Forelimb muscle (tissue), 1 donor: ENCODE results near the gene TMTC1. TPM values are rescaled to one million over a fixed set of nuclear protein-coding genes. Genes with fewer than 3 reads are reported as not detected.
"Not testable (repeated sequence)": the region's sequence is repeated elsewhere in the genome, so short reads cannot be mapped to it uniquely, and the experiment has no call there.

Source experiments
- DNase-seq: peaks from one replicate; pipeline ENCODE4 v3.0.0-alpha.2; 2013; ENCODE audit warnings: low read depth
- polyA plus RNA-seq: library from polyadenylated mRNA; unstranded; fragments of 120-200 nt; gene quantifications from one replicate; pipeline ENCODE4 v1.2.1, GENCODE V29; 2013; ENCODE audit not compliant: insufficient read length

TMTC1 gene
- polyA plus RNA-seq, 1 donor = 43.9 TPM

- no peak for DNase-seq
These were observed 210.8 kb downstream of the TMTC1 start for GRCh38 chr12:29572938-29573337.

DNA sequence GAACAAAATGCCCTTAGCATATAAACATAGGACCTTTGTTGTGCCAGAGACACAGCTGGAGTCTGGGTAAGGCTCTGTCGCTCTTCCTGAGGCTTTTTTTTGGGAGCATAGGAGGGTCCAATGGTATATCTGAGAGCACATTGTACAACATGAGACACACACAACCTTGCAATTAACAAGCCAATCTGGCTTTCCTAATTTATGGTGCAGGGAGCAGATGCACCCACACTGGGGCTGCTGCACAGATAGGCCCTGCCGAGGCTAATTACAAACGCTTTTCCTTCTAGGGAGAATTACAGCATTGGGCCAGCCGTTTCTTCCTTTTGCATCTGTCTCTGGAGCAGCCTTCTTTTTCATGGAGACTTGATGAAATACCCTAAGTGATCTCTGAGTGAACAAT lies 211.3 kb downstream of the TMTC1 start:
- DNase-seq = no peak

DNA sequence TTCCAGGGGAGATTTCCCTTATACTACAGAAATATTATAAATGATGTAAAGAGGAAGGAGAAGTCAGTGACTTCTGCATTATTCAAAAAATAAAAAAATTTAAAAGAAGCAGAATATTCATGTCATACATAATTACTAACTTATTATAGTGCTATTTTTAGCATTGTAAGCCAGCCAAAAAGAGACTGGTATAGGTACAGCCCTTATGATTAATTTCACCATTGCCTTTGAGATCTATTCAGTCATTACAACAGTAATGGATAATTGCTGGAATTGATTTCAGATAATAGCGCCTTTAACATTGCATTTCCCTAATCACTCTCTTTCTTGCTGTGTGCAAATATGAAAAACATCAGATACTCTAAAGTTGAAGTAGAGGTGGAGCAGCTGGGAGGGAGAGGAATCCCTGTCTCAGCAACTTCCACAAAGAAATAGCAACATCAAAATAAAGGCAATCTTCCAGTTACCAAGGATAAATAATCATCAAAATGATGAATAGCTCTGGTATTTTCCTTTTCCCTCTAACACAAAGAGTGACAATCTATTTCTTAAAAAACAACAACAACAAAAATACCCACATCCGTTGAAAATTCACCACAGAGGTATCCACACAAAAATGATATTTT lies 214.5 kb downstream of the TMTC1 start:
- no peak for DNase-seq

DNA sequence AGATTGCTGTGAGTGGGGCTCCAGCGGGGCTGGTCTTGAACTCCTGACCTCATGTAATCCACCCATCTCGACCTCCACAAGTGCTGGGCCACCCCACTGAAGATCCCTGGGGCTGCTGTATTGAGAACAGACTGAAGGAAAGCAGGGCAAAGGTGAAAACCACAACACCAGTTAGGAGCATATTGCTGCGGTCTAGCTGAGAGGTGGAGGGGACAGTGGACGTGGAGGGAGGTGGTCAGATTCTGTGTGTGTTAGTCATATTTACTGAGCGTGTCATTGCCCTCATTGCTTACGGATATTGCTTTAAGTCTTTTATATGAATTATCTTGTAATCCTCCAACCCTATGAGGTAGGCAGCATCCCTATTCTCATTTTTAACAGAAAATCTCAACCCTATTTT lies 217.3 kb downstream of the TMTC1 start:
- no peak for DNase-seq

DNA sequence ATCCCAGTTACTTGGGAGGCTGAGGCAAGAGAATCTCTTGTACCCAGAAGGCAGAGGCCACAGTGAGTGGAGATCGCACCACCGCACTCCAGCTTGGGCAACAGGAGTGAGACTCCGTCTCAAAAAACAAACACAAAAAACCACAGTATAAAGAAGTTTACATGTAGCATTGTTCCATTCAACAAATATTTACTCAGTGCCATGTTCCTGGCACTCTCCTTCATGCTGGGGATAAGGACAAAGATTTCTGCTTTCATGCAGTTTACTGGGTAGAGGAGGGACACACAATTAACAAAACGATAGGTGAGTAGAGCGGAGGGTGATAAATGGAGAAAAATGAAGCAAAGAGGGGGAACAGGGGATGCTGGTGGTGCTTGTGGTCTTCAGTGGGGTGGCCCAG lies 218.0 kb downstream of the TMTC1 start:
- DNase-seq = no peak

DNA sequence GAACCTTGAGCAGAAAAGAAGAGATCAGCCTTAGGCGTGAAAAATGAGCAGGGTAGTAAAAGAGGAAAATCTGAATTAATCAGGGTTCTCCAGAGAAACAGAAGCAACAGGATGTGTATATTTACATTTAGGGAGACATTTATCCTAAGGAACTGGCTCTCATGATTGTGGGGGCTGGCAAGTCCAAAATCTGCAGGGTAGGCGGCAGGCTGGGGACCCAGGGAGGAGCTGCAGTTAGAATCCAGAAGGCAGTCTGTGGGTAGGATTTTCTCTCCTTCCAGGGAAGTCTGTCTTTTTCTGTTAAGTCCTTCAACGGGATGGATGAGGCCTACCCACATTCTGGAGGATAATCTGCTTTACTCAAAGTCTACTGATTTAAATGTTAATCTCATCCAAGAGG lies 218.8 kb downstream of the TMTC1 start:
- DNase-seq = no peak

DNA sequence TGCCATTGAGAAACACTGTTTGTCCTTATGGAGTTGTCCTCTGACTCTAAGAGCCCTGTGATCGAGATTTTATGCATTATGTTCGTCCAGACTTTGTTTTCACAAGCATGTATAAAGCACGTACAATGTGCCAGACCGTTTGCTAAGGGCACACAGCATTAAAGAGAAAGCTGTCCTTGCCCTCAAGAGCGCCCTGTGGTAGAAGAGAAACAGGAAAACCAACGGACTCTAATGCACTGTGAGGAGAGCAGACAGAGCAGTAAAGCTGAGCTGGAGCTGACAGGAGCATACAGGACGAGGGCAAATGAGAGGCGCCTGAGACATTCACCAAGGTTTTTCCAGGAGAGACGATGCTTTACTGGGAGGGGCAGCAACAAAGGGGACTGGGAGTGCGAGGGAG lies 220.1 kb downstream of the TMTC1 start:
- no peak for DNase-seq

GRCh38 chr12:29563071-29563470 lies 220.7 kb downstream of the TMTC1 start:
- no peak for DNase-seq

GRCh38 chr12:29562110-29562804 lies 221.5 kb downstream of the TMTC1 start:
- DNase-seq = no peak

- DNase-seq = no peak
These were observed 222.1 kb downstream of the TMTC1 start for GRCh38 chr12:29561664-29562071.

GRCh38 chr12:29559198-29559597 lies 224.5 kb downstream of the TMTC1 start:
- no peak for DNase-seq

DNA sequence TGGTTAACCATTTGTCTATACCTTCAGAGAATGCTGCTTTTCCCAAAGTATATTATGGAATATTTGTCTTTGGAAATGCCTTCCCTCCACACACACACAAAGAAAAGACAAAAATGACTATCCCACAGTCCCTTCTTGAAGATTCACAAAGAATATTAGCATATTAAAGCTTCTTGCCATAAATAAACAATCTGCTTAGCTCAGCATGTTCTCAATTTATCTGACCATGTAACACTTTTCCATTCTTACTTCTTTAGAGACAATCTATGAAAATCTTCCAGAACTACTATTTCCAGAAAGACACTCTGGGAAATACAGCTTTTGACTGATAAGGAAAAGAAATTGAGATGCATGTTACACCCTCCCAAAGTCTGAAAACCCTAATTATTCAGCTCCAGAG lies 227.4 kb downstream of the TMTC1 start:
- DNase-seq = no peak

- not testable (repeated sequence) for DNase-seq
These were observed 228.3 kb downstream of the TMTC1 start for GRCh38 chr12:29555451-29555850.

DNA sequence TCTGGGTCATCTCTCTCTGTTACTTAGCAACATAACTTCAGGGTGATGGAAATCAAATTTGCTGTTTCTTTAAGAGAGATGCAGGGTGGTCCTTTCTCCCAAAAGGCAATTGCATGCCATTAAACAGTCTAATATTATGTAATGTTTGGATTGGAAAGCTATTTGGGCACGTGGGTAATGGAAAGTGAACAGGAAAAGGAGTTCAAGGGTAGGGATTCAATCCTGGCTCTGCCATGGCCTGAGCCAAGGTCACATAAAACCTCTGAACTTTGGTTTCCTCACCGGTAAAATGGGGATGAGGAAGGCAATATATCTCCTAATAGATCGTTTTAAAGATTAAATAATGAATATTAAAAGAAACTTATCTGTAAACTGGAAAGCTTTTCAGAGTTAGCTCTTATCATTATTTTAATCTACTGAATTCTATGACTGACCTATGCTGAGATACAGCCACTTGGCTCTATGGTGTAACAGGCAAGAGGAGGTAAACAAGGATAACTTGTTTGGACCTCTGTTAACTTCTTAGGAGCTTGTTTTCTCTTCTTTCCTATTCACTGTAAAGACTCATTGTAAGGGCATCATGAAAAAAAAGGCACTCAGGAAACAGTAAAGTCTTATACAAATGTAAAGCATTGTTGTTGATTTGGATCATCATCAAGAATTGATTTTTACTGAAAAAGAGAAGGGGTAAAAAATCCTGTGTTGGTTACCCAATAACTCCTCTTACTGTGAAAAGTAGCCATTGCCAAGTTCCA lies 230.6 kb downstream of the TMTC1 start:
- no peak for DNase-seq

DNA sequence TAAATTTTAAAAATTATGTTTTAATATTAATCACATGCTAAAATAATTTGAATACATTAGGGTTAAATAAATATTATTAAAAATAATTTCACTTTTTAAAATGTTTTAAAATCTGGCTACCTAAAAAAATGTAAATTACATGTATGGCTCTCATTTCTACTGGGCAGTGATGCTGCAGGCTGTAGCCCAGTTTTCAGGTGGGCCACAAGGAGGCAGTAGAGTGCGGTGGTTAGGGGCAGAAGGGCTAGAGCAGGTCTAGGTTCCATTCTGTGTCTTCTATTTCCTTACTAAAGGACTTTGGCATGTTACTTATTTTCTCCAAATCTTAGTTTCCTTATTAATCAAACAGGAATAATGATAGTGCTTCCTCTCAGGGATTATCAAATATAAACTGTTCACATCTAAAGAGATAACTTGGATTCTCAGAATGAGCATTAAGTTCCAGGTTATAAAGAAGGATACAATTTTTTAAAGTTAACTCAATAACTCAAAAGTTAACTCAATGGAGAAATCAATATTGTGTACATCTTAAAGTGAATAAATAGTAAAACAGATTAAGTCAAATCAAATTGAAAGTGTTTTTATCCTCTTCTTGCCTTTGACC lies 231.3 kb downstream of the TMTC1 start:
- DNase-seq = no peak

DNA sequence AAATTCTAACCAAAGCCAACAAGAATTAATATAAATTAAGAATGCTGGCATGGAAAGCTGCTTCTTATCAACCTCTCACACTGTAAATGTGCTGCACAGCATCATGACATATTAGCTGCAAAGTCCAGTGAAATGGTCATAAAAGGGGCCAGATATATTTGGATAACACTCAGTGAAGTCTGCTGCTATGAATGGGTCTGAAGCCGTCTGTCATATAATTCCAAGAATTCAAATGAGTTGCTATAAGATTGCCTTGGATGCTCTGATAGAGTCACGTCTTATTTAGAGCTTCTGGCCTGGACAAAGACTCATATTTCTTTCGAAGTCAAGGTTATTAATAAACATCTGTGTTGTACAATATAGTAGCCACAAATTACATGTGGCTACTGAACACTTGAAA lies 231.9 kb downstream of the TMTC1 start:
- no peak for DNase-seq

DNA sequence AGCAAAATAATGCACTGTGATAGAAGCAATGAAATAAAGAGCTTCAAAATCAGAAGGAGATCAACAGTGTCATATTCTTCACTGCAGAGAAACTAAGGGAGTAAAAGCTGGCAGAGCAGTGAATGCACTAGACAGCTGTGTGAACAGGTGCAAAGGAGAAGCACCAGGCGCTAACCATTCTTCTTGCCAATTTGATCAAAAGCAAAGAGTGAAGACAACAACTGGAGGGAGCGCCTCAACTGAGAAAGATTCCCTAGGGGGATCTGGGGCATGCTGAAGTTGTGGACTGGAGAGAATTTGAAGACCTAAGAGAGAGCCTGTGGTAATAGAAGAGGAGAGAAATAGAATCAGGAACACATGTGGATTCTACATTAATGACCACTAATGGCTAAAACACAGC lies 235.9 kb downstream of the TMTC1 start:
- peak; percentile 38 for DNase-seq

- DNase-seq = no peak
These were observed 236.6 kb downstream of the TMTC1 start for GRCh38 chr12:29547151-29547632.

DNA sequence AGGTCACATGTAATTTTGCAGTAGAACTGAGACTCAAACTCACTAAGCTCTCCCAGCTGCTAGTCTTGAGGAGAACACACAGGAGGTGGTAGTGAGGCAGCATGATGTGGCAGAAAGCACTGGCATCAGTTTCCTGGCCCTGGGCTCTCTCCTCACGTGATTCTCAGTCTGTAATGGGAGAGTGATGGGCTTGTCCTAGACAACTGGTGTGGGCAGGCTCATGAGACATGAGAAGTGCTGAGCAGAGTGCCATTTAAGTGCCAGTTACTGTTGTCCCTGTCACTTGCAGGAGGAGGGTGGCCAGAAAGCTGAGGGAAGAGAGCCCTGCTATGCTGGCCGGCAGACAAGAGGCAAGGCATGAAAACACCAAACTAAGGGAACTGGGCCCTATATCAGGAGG lies 237.7 kb downstream of the TMTC1 start:
- no peak for DNase-seq

GRCh38 chr12:29545102-29545467 lies 238.7 kb downstream of the TMTC1 start:
- no peak for DNase-seq

DNA sequence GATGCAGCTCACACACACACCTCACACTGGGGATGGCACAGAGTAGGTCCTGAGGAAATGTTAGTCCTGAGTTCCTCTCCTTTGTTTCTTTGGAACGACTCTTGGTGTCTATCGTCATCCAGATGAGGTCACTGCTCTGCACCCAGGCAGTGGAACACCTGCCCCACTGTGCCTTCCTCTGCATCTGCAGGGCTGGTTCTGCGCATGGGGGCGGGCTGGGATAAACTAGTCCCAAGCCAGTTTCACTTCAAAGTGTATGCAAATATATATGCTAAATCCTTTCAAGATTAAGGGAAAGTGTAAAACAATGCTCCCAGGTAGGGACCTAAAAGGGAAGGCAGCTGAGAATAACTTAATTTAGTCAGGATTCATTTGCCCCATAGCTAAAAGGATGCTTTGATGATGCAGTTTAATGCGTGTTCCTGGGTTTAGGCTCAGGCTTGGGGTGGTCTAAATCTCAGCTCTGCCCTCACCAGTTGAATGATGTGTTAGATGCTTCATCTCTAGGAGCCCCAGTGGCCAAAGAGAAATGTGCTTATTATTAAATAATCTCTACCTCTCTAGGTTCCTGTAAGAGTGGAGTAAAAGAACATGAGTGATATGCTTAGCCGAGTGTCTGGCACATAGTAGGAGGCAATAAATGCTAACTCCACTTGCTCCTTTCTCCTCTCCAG lies 239.2 kb downstream of the TMTC1 start:
- DNase-seq = no peak

GRCh38 chr12:29543036-29543435 lies 240.7 kb downstream of the TMTC1 start:
- no peak for DNase-seq
